ENCODE data around the gene MED27. TPM values are rescaled to one million over a fixed set of nuclear protein-coding genes. Genes with fewer than 3 reads are reported as not detected.

Gene MED27
- total RNA-seq, 1 donor: 19.0 TPM

DNA sequence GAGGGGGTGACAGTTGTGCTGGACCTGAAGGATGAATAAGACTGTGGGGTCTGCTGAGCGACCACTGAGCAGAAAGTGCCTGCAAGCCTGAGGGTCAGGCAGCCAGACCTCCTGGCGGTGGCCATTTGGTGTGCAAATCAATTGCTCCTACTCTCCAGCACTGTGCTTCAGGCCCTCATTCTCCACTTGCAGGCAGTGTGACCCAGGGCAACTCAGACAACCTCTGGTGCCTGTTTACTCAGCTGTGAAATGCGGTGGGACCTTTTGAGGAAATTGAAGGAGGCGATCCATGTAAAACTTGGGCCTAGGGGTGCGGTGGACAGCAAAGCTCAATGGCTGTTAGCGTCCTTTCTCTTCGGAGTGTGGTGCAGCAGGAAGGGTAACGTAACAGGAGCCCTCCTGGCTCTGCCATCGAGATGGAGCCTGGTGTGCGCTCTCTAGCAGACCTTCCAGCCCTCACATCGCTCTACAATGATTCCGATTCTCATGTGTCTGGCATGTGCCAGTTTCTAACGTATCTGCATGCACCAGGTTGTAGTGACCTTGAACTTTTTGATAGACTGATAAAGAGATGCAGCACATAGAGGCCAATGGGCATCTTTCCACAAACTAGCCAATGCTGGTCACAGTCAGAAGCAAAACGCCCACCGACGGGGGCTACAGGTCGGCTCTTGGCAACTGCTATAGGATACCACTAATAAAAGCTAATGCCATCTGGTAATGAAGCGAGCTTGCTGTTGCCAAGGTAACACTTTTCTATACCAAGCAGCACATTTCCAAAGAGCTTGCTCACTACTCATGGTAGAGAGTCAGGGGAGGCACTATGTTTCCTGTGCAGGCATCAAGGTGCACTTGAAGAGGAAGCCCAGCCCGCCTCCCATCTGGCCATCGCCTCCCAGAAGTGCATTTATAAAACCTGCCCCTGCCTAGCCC is 180.1 kb downstream of the MED27 start:
- no peak overlapping the region for H3K4me3 ChIP-seq (ENCODE audit: low read depth, low read length)
- DNase-seq (ENCODE audit: low read depth): no peak
- TF ChIP-seq, protein P1, sequence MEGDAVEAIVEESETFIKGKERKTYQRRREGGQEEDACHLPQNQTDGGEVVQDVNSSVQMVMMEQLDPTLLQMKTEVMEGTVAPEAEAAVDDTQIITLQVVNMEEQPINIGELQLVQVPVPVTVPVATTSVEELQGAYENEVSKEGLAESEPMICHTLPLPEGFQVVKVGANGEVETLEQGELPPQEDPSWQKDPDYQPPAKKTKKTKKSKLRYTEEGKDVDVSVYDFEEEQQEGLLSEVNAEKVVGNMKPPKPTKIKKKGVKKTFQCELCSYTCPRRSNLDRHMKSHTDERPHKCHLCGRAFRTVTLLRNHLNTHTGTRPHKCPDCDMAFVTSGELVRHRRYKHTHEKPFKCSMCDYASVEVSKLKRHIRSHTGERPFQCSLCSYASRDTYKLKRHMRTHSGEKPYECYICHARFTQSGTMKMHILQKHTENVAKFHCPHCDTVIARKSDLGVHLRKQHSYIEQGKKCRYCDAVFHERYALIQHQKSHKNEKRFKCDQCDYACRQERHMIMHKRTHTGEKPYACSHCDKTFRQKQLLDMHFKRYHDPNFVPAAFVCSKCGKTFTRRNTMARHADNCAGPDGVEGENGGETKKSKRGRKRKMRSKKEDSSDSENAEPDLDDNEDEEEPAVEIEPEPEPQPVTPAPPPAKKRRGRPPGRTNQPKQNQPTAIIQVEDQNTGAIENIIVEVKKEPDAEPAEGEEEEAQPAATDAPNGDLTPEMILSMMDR (IDR thresholded peaks at IDR 0.05; ENCODE audit: insufficient read depth, low read depth, low read length): no peak

- H3K4me3 ChIP-seq (ENCODE audit: low read depth, low read length): no peak overlapping the region
- TF ChIP-seq, protein P1 (IDR thresholded peaks at IDR 0.05; ENCODE audit: insufficient read depth, low read depth, low read length): no peak
- no peak for DNase-seq (ENCODE audit: low read depth)
Observed at GRCh38 chr9:131892902-131893500, 186.7 kb downstream of the MED27 start.

DNA sequence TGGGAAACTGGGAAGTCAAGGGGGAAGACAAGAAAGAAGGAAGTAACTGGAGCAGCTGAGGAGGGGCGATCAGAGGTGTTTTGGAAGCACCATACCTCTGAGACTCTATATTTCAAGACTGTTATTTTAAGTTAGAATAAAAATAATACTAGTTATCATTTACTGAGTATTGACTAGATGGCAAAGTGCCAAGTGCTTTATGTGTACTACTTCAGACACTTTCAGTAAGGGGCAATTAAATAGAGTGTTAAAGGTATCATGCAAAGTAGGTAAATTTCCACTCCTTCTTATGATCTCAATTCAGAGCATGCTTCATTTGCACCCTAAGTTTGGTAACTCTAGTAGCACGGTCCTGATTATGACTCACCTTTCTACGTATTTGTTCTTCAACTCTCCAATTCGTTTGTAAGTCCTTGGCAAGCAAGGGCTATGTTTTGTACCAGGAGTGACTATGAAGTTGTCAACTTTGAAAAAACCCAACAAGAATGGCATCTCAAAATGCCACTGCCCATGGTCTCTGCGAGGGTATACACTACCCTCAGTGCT is 187.4 kb downstream of the MED27 start:
- H3K4me3 ChIP-seq (ENCODE audit: low read depth, low read length): no peak overlapping the region
- TF ChIP-seq, protein P1 (IDR thresholded peaks at IDR 0.05; ENCODE audit: insufficient read depth, low read depth, low read length): no peak
- DNase-seq (ENCODE audit: low read depth): no peak

GRCh38 chr9:131891598-131891997 is 188.1 kb downstream of the MED27 start:
- no peak for DNase-seq (ENCODE audit: low read depth)
- TF ChIP-seq, protein P1 (IDR thresholded peaks at IDR 0.05; ENCODE audit: insufficient read depth, low read depth, low read length): no peak
- no peak overlapping the region for H3K4me3 ChIP-seq (ENCODE audit: low read depth, low read length)

GRCh38 chr9:131889437-131890251 is 190.0 kb downstream of the MED27 start:
- TF ChIP-seq, protein P1 (IDR thresholded peaks at IDR 0.05; ENCODE audit: insufficient read depth, low read depth, low read length): no peak
- no peak overlapping the region for H3K4me3 ChIP-seq (ENCODE audit: low read depth, low read length)
- DNase-seq (ENCODE audit: low read depth): no peak

- DNase-seq (ENCODE audit: low read depth): no peak
- TF ChIP-seq, protein P1 (IDR thresholded peaks at IDR 0.05; ENCODE audit: insufficient read depth, low read depth, low read length): no peak
- H3K4me3 ChIP-seq (ENCODE audit: low read depth, low read length): no peak overlapping the region
Observed at GRCh38 chr9:131888923-131889322, 190.7 kb downstream of the MED27 start.
